ENCODE results near the gene IRAK1BP1.

DNA sequence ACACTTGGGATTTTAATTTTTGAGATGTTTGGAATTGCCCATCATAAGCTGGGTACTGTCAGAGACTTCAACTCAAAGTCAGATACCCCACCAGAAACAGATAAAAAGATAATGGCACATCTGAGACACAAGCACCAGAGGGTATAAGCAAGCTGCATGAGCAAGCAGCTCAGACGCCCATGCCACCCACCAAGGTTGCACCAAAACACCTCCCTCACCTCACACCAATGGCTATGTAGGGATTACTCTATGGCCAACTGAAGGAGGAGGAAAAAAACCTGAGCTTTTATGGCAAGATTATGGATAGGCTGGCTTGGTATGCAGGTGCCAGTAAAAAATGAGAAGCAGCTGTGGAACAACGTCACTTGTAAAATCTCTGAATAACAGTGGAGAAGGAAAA, 3.8 kb upstream of the IRAK1BP1 start:
- TF ChIP-seq, protein P1, sequence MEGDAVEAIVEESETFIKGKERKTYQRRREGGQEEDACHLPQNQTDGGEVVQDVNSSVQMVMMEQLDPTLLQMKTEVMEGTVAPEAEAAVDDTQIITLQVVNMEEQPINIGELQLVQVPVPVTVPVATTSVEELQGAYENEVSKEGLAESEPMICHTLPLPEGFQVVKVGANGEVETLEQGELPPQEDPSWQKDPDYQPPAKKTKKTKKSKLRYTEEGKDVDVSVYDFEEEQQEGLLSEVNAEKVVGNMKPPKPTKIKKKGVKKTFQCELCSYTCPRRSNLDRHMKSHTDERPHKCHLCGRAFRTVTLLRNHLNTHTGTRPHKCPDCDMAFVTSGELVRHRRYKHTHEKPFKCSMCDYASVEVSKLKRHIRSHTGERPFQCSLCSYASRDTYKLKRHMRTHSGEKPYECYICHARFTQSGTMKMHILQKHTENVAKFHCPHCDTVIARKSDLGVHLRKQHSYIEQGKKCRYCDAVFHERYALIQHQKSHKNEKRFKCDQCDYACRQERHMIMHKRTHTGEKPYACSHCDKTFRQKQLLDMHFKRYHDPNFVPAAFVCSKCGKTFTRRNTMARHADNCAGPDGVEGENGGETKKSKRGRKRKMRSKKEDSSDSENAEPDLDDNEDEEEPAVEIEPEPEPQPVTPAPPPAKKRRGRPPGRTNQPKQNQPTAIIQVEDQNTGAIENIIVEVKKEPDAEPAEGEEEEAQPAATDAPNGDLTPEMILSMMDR (IDR thresholded peaks at IDR 0.05; ENCODE audit: insufficient read depth, low read depth, low read length) = no peak
- no peak for TF ChIP-seq EZH2 (IDR thresholded peaks at IDR 0.05; ENCODE audit: insufficient read depth, low read length)

Measured in astrocyte (in vitro differentiated cells and primary cell).